HG03457 (cell line): Measurements from ENCODE around the gene KIRREL3.

Source experiments
- ATAC-seq: cut with Tn5 transposase; IDR thresholded peaks from one replicate; pipeline ENCODE4 v1.9.1; 2021; ENCODE audit warnings: moderate number of reproducible peaks; ENCODE audit not compliant: unreplicated experiment

KIRREL3 gene

DNA sequence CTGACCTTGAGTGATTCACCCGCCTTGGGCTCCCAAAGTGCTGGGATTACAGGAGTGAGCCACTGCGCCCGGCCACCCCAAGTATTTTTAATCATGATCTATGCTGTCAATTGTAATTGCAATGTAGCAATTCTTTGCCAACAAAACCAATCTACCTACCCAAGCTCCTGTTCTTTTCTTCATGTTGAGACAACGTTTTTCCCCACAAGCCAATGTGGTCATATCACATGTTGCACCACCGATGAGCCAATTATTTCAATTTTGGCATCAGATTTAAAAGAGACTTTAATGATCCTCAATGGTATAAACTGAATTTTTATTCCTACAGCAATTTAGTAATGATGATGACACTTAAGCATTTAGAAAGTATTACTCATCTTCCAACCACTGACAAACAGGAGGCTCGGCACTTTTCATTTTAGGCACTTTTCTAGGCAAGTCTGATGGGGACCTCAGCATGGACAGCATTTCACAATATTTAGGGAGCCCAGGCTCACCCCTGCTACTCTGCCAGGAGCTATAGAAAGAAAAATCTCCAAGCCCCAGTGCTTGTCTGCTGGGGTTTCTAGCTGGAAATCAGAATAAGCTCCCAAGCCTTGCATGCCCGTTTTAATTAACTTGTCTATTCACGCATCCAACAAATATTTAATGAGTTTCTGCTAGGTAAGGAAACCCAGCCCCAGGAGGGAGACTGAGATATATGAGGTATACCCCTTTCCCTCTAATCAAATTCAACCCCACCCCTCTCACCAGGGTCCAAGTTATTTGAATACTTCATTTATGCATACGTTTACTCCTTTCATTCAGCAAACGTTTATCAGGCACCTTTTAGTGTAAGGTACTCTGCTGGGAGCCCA lies 353.6 kb downstream of the KIRREL3 start:
- no peak for ATAC-seq

DNA sequence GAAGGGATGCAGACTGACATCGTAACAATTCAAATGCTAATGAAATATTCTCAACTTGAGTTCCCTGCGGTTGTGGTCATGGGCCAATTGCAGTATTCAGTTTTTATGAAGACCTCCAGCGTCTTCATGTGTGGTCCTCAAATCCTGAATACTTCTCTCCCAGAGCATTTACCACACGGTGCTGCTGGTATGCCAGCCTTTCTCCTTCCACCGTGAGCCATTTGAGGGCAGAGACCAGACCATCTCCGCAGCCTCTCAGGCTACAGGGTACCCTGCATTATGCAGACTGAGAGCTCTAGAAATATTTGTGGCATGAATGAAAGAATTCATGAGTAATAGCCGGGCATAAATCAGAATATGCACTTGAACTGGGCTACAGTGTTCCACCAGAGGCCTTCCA lies 355.4 kb downstream of the KIRREL3 start:
- no peak for ATAC-seq

- ATAC-seq = no peak
These were observed 360.4 kb downstream of the KIRREL3 start for GRCh38 chr11:126640186-126640585.

DNA sequence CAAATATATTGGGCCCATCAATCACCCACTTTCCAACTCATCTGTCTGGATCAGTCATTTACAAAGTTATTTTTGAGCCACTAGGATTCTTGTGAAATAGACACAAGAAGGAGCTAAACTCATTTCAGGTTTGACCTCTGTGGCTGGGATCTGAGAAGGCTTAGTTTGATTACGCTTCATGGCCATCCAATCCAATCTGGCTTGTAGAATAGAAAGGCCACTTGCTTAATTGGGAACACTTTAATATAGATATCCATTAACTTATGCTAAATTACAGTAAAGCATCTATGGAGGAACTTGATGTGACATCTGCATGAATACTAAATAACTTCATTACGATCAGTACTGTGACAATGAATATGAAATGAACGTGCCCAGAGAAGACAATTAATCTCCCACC lies 360.9 kb downstream of the KIRREL3 start:
- ATAC-seq = no peak

GRCh38 chr11:126638648-126639047 lies 361.9 kb downstream of the KIRREL3 start:
- no peak for ATAC-seq

DNA sequence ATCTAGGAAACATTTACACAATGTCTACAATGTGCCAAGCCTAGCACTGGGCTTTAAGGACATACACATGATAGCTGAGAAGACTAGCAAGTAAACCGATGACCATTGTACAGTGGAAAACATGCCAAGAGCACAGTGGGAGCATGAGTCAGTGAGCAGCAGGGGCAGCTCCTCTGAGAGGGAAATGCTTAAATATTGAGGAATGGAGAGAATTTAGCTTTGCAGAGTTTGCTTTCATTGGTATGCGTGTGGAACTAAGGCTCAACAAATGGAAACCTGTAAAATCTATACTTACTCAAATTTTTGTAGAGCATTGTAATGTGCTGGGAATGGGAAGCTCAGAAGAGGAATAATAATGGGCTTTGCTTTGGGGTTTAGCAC lies 362.8 kb downstream of the KIRREL3 start:
- no peak for ATAC-seq

GRCh38 chr11:126636911-126637794 lies 363.4 kb downstream of the KIRREL3 start:
- ATAC-seq = no peak

DNA sequence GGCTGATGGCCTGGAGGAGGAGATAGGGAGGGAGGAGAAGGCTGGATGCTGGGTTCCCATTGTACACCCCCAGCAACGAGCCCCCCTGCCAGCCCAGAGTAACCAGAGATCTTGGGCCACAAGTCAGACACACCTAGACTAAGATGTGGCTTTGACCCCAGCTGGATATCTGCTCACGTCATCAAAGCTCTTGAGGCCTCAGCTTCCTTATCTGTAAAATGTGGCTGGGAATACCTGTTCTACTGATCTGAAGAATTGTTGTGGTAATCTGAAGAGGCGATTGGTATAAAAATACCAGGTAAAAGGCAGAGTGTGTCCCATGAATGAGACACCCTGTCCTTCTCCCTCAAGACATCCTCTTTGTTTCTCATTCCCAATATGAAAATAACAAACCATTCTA lies 365.1 kb downstream of the KIRREL3 start:
- no peak for ATAC-seq

DNA sequence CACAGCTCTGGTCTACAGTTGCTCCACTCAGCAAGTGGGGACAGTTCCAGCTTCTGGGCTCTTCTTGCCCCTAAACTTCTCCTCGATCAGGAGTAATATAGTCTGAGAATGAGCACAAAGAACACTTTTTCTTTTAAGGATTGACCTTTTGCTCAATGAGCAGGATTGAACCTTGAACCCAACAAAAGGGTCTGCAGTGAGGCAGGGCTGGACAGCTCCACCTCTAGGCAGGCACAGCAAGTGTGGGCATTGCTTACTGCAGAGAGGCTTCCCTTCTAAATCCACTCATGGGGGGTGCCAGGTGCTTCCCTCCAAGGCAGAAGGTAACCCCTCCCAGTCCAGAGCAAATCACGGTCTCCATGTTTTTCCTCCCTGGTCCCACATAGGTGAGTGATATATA lies 365.6 kb downstream of the KIRREL3 start:
- no peak for ATAC-seq

GRCh38 chr11:126633330-126633729 lies 367.2 kb downstream of the KIRREL3 start:
- no peak for ATAC-seq

GRCh38 chr11:126630893-126631798 lies 369.4 kb downstream of the KIRREL3 start:
- no peak for ATAC-seq

GRCh38 chr11:126630488-126630887 lies 370.1 kb downstream of the KIRREL3 start:
- no peak for ATAC-seq

- no peak for ATAC-seq
These were observed 371.6 kb downstream of the KIRREL3 start for GRCh38 chr11:126628790-126629621.

DNA sequence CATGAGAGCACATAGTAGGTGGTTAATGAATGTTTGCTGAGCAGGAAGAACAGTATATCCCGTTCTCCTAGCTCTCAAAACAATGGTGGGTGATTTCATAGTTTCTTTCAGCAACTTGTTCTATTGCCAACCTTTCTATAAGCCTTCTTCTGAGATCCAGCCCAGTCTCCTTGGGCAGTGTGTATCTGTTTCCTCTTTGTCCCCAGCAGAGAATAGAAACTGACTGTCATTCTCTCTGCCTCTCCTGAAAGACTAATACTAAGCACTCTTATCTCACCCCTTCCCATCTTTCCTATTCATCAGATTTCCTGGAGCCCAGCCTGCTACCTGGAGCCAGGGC lies 372.1 kb downstream of the KIRREL3 start:
- no peak for ATAC-seq

DNA sequence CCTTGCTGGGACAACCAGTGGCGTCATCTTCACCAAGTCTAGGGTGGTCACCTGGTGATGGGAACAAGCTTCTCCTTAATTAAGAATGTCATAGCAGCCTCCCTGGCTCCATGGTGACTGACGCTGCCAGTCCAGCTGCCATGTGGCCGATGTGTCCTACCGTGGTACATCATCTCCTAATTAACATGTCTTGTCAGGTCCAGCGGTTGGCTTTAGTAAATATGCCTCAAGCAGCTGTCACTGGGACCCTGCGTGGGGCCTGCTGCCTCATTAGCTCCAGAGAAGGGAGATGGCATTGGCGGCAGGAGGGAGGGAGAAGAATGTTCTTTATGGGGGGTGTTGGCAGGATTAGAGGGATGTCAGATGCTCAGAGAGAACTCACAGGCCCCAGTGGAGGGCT lies 373.1 kb downstream of the KIRREL3 start:
- ATAC-seq = no peak

- no peak for ATAC-seq
These were observed 376.1 kb downstream of the KIRREL3 start for GRCh38 chr11:126624506-126624905.

DNA sequence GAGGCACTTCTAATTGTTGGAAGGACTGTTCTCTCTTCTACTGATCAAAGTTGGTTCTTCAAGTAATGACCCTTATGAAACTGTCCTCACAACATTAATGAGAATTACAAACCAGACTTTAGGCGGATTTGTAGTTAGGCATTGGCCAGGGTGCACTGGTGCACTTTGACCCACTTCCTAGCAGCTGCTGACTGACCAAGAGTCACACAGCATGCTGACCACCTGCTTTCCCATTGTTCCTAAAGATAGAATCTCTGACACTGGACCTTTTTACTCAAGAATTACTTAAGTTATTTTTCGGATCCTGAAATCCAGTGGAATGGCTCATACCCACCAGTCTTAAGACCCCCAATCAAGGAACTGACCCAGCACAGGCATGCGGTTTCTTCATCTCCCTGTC lies 381.1 kb downstream of the KIRREL3 start:
- no peak for ATAC-seq

- ATAC-seq = no peak
These were observed 384.7 kb downstream of the KIRREL3 start for GRCh38 chr11:126615845-126616244.

DNA sequence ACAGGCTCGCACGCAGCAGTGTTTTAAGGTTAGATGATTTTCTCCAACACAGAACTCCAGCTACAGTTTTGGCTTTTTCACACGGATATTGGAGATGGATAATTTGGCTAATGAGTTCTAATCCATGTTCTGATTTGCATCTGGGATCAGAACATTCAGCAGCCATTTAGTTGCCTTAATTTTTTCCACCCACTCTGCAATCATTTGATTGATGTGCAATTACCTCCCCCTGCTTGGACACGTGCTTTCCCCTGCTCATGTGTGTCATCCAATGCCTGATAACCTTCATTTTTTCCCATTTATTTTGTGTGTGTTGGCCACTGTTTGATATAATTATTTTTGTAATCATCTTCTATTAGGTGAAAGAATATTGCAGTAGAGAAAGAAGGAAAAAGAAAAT lies 387.3 kb downstream of the KIRREL3 start:
- no peak for ATAC-seq

GRCh38 chr11:126612671-126613070 lies 387.9 kb downstream of the KIRREL3 start:
- no peak for ATAC-seq
